ENCODE results near the gene ZNF680. TPM values are rescaled to one million over a fixed set of nuclear protein-coding genes. Genes with fewer than 3 reads are reported as not detected.
"Not testable (repeated sequence)": the region's sequence is repeated elsewhere in the genome, so short reads cannot be mapped to it uniquely, and the experiment has no call there.

Gene ZNF680
- total RNA-seq, 1 donor: 13.8 TPM

DNA sequence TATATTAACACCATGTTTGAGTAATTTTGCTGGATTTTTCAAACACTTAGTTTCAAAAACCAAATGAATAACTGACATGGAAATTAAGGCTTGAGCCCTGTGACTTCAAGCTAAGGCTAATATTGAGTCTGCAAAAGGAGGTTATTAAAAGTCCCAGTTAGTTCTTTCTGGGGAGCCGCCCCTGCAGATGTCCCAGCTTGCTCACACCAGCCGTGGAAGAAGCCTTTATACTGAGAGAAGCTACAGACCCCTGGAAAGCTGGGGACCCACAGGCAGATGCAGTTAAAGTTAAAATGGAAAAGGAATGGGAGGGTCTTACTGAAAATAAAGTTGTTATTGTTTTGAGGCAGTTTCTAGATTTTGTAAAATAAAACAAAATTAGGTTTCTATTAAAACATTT is 18.5 kb upstream of the ZNF680 start:
- no peak for DNase-seq (ENCODE audit: low read depth)
- TF ChIP-seq, protein P1, sequence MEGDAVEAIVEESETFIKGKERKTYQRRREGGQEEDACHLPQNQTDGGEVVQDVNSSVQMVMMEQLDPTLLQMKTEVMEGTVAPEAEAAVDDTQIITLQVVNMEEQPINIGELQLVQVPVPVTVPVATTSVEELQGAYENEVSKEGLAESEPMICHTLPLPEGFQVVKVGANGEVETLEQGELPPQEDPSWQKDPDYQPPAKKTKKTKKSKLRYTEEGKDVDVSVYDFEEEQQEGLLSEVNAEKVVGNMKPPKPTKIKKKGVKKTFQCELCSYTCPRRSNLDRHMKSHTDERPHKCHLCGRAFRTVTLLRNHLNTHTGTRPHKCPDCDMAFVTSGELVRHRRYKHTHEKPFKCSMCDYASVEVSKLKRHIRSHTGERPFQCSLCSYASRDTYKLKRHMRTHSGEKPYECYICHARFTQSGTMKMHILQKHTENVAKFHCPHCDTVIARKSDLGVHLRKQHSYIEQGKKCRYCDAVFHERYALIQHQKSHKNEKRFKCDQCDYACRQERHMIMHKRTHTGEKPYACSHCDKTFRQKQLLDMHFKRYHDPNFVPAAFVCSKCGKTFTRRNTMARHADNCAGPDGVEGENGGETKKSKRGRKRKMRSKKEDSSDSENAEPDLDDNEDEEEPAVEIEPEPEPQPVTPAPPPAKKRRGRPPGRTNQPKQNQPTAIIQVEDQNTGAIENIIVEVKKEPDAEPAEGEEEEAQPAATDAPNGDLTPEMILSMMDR (IDR thresholded peaks at IDR 0.05; ENCODE audit: insufficient read depth, low read depth, low read length): no peak

DNA sequence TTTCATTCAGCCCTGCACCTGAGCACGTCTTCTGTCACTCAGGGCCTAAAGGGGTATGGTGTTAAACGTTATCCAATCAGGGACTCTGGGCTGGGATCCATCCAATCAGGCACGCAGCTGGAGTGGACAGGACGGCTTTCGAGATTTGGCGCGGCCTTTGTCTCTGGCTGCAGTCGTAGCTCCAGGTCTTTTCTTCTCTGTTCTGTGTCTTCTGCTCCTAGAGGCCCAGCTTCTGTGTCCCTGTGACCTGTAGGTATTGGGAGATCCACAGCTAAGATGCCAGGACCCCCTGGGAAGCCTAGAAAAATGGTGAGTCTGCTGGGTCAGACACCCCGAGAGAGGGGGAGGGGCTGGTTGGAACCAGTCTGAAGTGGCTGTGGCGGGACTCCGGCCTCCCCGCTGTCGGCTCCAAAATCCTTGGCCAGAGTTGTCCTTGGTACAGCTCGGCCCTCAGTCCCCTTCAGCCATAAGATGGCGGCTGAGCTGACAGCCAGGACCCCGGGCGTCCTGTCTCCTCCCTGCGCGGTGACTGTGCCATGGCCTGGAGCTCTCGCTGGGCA is 11.7 kb upstream of the ZNF680 start:
- DNase-seq (ENCODE audit: low read depth): peak; percentile 42
- TF ChIP-seq, protein P1 (IDR thresholded peaks at IDR 0.05; ENCODE audit: insufficient read depth, low read depth, low read length): no peak
- peak overlapping the region; percentile 43 for H3K4me3 ChIP-seq (ENCODE audit: low read depth, low read length)

More for the DNA sequence above, 18.5 kb upstream of the ZNF680 start:
- H3K4me3 ChIP-seq (ENCODE audit: low read depth, low read length): no peak overlapping the region

DNA sequence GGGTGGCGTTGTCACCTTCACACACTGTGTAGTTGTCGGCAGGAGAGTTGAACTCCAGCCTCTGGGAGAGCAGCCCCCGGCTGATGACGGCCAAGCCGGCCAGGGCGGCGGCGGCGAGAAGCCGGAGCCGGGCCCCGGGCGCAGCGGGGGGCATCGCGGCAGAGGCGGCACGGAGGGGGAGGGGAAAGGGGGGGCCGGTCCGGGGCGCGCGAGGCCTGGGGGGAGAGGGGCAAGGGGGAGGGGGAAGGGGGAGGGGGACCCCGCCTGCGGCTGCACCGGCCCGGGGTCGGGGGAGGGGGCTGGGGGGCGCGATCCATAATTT is 7.4 kb upstream of the ZNF680 start:
- not testable (repeated sequence) for DNase-seq (ENCODE audit: low read depth)
- H3K4me3 ChIP-seq (ENCODE audit: low read depth, low read length): peak overlapping the region; percentile 46

DNA sequence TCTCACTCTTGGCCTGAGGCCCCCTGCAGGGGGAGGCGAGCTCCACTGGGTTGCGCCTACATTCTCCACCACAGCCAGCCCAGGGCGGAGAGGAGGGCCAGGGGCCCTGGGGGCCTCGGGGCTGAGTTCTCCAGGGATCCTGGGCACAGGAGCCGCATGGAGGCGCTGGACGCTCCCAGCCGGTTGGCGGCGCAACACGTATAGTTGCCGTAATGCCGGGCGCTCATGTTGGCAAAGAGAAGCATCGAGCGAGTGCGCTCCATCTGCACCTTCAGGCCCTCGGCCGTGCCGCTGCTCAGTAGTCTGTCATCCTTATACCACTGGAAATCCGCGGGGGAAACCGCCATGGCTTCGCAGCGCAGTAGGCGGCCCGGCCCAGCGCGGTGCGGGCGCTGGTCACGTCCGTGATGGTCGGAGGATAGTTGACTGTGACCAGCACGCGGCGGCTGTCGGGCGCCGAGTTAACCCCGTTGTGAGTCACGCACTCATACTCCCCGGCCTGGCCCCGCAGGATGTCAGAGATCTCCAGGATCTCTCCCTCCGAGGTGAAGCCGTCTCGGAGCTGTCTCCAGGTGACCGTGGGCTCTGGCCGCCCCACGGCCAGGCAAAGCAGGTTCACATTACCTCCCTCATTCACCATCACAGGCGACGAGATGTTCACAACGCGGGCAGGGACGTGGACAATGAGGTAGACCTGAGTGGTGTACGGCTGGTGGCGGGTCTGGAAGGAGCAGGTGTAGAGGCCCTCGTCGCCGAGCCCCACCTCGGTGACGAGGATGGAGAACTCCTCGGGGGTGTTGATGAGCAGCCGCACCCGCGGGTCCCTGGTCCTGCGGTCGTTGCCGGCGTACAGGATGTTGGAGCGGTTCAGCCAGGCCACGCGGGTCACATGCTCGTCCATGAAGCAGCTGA is 6.8 kb upstream of the ZNF680 start:
- peak; percentile 32 for DNase-seq (ENCODE audit: low read depth)
- TF ChIP-seq, protein P1 (IDR thresholded peaks at IDR 0.05; ENCODE audit: insufficient read depth, low read depth, low read length): peak; percentile 40
- H3K4me3 ChIP-seq (ENCODE audit: low read depth, low read length): peak overlapping the region; percentile 46

DNA sequence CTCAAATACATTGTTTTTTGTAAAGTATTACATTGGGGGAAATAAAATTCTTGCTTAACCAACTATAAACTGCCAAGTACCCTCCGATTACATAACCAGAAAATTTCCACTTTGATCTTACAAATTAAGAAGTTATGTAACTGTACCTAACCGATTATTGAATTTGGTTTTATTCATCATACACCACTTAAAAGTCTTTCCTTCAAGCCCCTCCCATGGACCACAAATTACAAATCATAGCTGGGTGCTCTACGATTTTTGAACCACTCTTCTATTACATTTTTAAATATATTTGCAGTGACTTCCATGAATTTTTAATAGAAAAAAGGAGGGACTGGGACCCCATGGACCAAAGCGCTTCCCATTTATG is 630 bp downstream of the ZNF680 start:
- TF ChIP-seq, protein P1 (IDR thresholded peaks at IDR 0.05; ENCODE audit: insufficient read depth, low read depth, low read length): no peak
- peak; percentile 22 for DNase-seq (ENCODE audit: low read depth)
- peak overlapping the region; percentile 88 for H3K4me3 ChIP-seq (ENCODE audit: low read depth, low read length)

DNA sequence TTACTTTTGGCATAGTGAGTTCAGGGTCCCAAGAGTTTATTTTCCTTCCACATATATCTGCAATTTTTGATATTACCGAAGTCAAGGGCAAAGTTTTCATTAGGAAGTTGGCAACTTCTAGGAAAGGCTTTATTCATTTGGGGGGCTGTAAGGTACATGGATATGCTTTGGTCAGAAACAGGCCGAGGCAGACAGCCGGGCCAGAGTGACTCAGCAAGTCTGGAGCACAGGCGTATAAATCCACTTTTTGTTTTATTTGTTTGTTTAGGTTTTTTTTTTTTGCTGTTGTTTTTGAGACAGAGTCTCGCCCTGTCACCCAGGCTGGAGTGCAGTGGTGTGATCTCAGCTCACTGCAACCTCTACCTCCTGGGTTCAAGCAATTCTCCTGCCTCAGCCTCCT is 3.7 kb downstream of the ZNF680 start:
- TF ChIP-seq, protein P1 (IDR thresholded peaks at IDR 0.05; ENCODE audit: insufficient read depth, low read depth, low read length): no peak
- no peak overlapping the region for H3K4me3 ChIP-seq (ENCODE audit: low read depth, low read length)
- peak; percentile 69 for DNase-seq (ENCODE audit: low read depth)

DNA sequence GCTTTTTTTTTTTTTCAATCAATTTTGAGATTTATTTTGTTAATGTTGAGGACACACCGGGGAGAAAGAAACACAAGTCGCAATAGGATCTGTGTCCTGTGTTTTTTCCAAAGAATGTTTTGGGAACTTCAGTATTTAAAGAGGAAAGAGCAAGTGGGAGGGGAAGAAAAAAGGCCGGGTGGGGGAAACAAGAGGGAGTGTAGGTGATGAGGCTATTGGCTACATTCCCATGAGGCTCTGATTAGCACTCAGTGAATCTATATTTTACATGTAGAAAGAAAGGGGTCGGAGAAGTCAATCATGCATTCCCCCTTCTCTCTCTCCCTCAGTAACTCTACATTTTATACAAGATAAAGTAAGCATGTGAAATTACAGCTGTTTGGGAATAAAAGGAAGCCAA is 4.1 kb downstream of the ZNF680 start:
- peak; percentile 20 for DNase-seq (ENCODE audit: low read depth)
- TF ChIP-seq, protein P1 (IDR thresholded peaks at IDR 0.05; ENCODE audit: insufficient read depth, low read depth, low read length): no peak
- no peak overlapping the region for H3K4me3 ChIP-seq (ENCODE audit: low read depth, low read length)
